Body of pancreas (tissue), 4 donors: ENCODE measurements around the gene CCDC7. TPM values are rescaled to one million over a fixed set of nuclear protein-coding genes. Genes with fewer than 3 reads are reported as not detected.
"Not testable (repeated sequence)": the region's sequence is repeated elsewhere in the genome, so short reads cannot be mapped to it uniquely, and the experiment has no call there.

Experiments used
- ATAC-seq: fragments of 150-250 bp; one replicate; pipeline ENCODE4 v1.9.1; 2016
- DNase-seq, 4 donors: peaks; one replicate each; pipeline ENCODE4 v3.0.0-alpha.2; 2019
- H3K27ac ChIP-seq, 4 donors: fragments of 200-600 bp; sonication (generic); 1 replicate in 3 of 4; 2 replicates in 1 of 4; pipeline versions ENCODE4 v1.5.1 to v1.6.1; 2016 to 2019; ENCODE audit warnings: mild to moderate bottlenecking in 1 of 4, mixed read lengths in 1 of 4, moderate library complexity in 1 of 4
- H3K27me3 ChIP-seq, 2 donors: fragments of 200-600 bp; sonication (generic); one replicate each; pipeline ENCODE4 v1.6.0; 2016; ENCODE audit warnings: mild to moderate bottlenecking in 1 of 2
- H3K36me3 ChIP-seq, 2 donors: fragments of 200-600 bp; sonication (generic); replicated peaks in 1 of 2; 2 replicates each; pipeline ENCODE4 v1.5.1; 2016; ENCODE audit warnings: low read depth in 2 of 2; ENCODE audit not compliant: insufficient read depth in 1 of 2
- H3K4me1 ChIP-seq: fragments of 200-600 bp; sonication (generic); one replicate; pipeline ENCODE4 v1.6.0; 2016
- H3K4me3 ChIP-seq, 2 donors: fragments of 200-600 bp; sonication (generic); 1 replicate in 1 of 2; 2 replicates in 1 of 2; pipeline ENCODE4 v1.5.1; 2016 to 2019
- H3K9me3 ChIP-seq, 3 donors: fragments of 200-600 bp; sonication (generic); 1 replicate in 2 of 3; 2 replicates in 1 of 3; pipeline ENCODE4 v1.5.1; 2016
- CTCF ChIP-seq, 7 experiments: fragments of 450-650 bp in 4 of 7; fragments of 200-600 bp in 3 of 7; sonication (generic) in 3 of 7; IDR thresholded peaks; one replicate each; pipeline ENCODE4 v1.5.1; 2016 to 2019; ENCODE audit warnings: antibody characterized with exemption in 7 of 7
- POLR2A ChIP-seq, 3 donors: fragments of 450-650 bp; IDR thresholded peaks; one replicate each; pipeline ENCODE4 v1.6.1; 2016; ENCODE audit warnings: antibody characterized with exemption in 3 of 3, mild to moderate bottlenecking in 2 of 3
- WGBS, 2 donors: methylation state at CpG; one replicate each; pipeline ENCODE4 v1.1.5; 2017; 5-methylcytosine and 5-hydroxymethylcytosine counted together
- intact Hi-C: fragments of 100-400 bp; cut with DNase I; formaldehyde crosslinking; loops from one replicate; pipeline ENCODE4 v1.15.1; 2023
- total RNA-seq, 2 donors: library from RNA; depleted of rRNA; stranded (reverse); fragments of >200 nt; gene quantifications; one replicate each; pipeline ENCODE4 v1.1.0, GENCODE V29; 2016

CCDC7 gene
- total RNA-seq, 2 donors from 2014 or later: 4.3 to 23.6 TPM

GRCh38 chr10:32582946-32583345 lies 137.0 kb downstream of the CCDC7 start:
- ATAC-seq (no peak), DNase-seq (no peak)
- H3K9me3 ChIP-seq: no peaks in the 10 kb centered on the region
- H3K27me3 ChIP-seq: no peaks in the 10 kb centered on the region
- H3K4me1 ChIP-seq: no peaks in the 10 kb centered on the region
- no peak overlapping the region for H3K4me3 ChIP-seq
- TF ChIP-seq POLR2A (IDR thresholded peaks at IDR 0.05): no peak
- TF ChIP-seq CTCF (IDR thresholded peaks at IDR 0.05): no peak
- intact Hi-C loops: no loop called here
- WGBS, 2 donors: 65 to 74% methylated on average over 2 of the region's 2 CpGs
- H3K27ac ChIP-seq: no peak overlapping the region
- no peaks in the 10 kb centered on the region for H3K36me3 ChIP-seq

DNA sequence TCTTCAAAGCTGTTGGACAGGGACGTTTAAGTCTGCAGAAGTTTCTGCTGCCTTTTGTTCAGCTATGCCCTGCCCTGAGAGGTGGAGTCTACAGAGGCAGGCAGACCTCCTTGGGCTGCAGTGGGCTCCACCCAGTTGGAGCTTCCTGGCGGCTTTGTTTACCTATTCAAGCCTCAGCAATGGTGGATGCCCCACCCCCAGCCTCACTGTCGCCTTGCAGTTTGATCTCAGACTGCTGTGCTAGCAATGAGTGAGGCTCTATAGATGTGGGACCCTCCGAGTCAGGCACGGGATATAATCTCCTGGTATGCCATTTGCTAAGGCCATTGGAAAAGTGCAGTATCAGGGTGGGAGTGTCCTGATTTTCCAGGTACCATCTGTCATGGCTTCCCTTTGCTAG lies 152.1 kb downstream of the CCDC7 start:
- ATAC-seq, DNase-seq, H3K4me1 ChIP-seq, H3K9me3 ChIP-seq, H3K4me3 ChIP-seq, H3K36me3 ChIP-seq, intact Hi-C loops, H3K27me3 ChIP-seq, H3K27ac ChIP-seq: not testable (repeated sequence)
- WGBS, 2 donors: 89 to 100% methylated on average over 3 to 5 of the region's 5 CpGs

GRCh38 chr10:32600317-32600716 lies 154.4 kb downstream of the CCDC7 start:
- H3K9me3 ChIP-seq: no peaks in the 10 kb centered on the region
- TF ChIP-seq CTCF (IDR thresholded peaks at IDR 0.05) (no peak), POLR2A (IDR thresholded peaks at IDR 0.05) (no peak)
- 72 to 77% methylated on average over 2 of the region's 2 CpGs for WGBS, 2 donors
- ATAC-seq (no peak), DNase-seq (no peak)
- no peak overlapping the region for H3K27ac ChIP-seq
- intact Hi-C loops: no loop called here
- no peaks in the 10 kb centered on the region for H3K36me3 ChIP-seq
- H3K4me1 ChIP-seq: no peaks in the 10 kb centered on the region
- H3K27me3 ChIP-seq: no peaks in the 10 kb centered on the region
- H3K4me3 ChIP-seq: no peak overlapping the region

DNA sequence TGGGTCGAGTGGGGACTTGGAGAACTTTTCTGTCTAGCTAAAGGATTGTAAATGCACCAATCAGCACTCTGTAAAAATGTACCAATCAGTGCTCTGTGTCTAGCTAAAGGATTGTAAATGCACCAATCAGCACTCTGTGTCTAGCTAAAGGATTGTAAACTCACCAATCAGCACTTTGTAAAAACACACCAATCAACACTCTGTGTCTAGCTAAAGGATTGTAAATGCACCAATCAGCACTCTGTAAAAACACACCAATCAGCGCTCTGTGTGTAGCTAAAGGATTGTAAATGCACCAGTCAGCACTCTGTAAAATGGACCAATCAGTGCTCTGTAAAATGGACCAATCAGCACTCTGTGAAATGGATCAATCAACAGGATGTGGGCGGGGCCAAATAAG lies 155.6 kb downstream of the CCDC7 start:
- H3K27ac ChIP-seq, H3K9me3 ChIP-seq, DNase-seq, H3K4me1 ChIP-seq, H3K36me3 ChIP-seq, ATAC-seq, H3K4me3 ChIP-seq, intact Hi-C loops, H3K27me3 ChIP-seq: not testable (repeated sequence)
- WGBS, 2 donors: 73 to 80% methylated on average over 3 of the region's 3 CpGs

DNA sequence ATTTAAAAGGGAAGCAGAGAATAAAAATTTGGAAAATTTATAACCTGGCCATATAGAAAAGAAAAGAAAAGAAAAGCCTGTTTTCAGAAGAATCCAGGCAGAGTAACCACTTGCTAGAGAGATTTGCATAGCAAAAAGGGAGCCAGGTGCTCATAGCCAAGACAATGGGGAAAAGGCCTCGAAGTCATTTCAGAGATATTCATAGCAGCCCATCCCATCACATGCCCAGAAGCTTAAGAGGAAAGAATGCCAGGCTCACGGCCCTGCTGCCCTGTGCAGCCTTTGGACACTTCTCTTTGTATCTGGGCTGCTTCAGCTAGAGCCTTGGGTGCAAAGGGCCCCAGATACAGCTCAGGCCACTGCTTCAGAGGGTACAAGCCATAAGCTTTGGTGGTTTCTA lies 159.8 kb downstream of the CCDC7 start:
- 76 to 88% methylated on average over 2 of the region's 2 CpGs for WGBS, 2 donors
- TF ChIP-seq POLR2A (IDR thresholded peaks at IDR 0.05) (no peak), CTCF (IDR thresholded peaks at IDR 0.05) (no peak)
- Histone ChIP-seq H3K27me3 (no peaks in the 10 kb centered on the region), H3K4me3 (no peak overlapping the region), H3K36me3 (no peaks in the 10 kb centered on the region), H3K4me1 (no peaks in the 10 kb centered on the region), H3K27ac (no peak overlapping the region), H3K9me3 (no peaks in the 10 kb centered on the region)
- intact Hi-C loops: no loop called here
- ATAC-seq: no peak
- no peak for DNase-seq

- DNase-seq, intact Hi-C loops, H3K9me3 ChIP-seq, H3K4me3 ChIP-seq, H3K27ac ChIP-seq, H3K27me3 ChIP-seq, H3K36me3 ChIP-seq, H3K4me1 ChIP-seq, ATAC-seq: not testable (repeated sequence)
- 93 to 98% methylated on average over 2 of the region's 2 CpGs for WGBS, 2 donors
Measured at GRCh38 chr10:32610543-32610942, 164.6 kb downstream of the CCDC7 start.
